ENCODE results near the gene UBE4B.

- no peak for TF ChIP-seq CTCF (IDR thresholded peaks at IDR 0.05; ENCODE audit: low read depth, low read length, missing input control)
- no peak for TF ChIP-seq EGR1 (IDR thresholded peaks at IDR 0.05; ENCODE audit: low read depth in 2 of 2)
- no peak for TF ChIP-seq TAF1 (conservative IDR thresholded peaks at IDR 0.05)
- TF ChIP-seq ATF3 (IDR thresholded peaks at IDR 0.05): no peak
- TF ChIP-seq SP1 (IDR thresholded peaks at IDR 0.05): no peak
- TF ChIP-seq GABPA (IDR thresholded peaks at IDR 0.05 in 1 of 2, conservative IDR thresholded peaks at IDR 0.05 in 1 of 2): no peak
- no peak for TF ChIP-seq REST (IDR thresholded peaks at IDR 0.05)
- TF ChIP-seq HNF4A (conservative IDR thresholded peaks at IDR 0.05): no peak
- no peak for TF ChIP-seq JUND (IDR thresholded peaks at IDR 0.05)
- TF ChIP-seq RXRA (IDR thresholded peaks at IDR 0.05): no peak
- TF ChIP-seq MAX (IDR thresholded peaks at IDR 0.05): no peak
- TF ChIP-seq YY1 (IDR thresholded peaks at IDR 0.05): no peak
- TF ChIP-seq HNF4G (IDR thresholded peaks at IDR 0.05): no peak
Observed at GRCh38 chr1:10200620-10201019, 167.9 kb downstream of the UBE4B start.
